HCT116 (cell line): ENCODE data around the gene ASB6.

Experiments used
- ATF3 ChIP-seq: IDR thresholded peaks from 2 replicates; pipeline ENCODE4 v1.6.1; 2012
- CEBPB ChIP-seq: IDR thresholded peaks from 2 replicates; pipeline ENCODE4 v1.6.1; 2012; ENCODE audit warnings: low read depth
- CTCF ChIP-seq, 3 experiments: fragments of 200-600 bp in 1 of 3; sonication (generic) in 1 of 3; IDR thresholded peaks in 2 of 3; conservative IDR thresholded peaks in 1 of 3; 2 replicates each; pipeline ENCODE4 v1.5.1; 2012 to 2017; ENCODE audit warnings: low read depth in 2 of 3, low read length in 2 of 3, antibody characterized with exemption in 1 of 3, borderline replicate concordance in 1 of 3, control low read depth in 1 of 3, mild to moderate bottlenecking in 1 of 3, mixed read lengths in 1 of 3, mixed run types in 1 of 3, moderate library complexity in 1 of 3; ENCODE audit not compliant: insufficient read depth in 1 of 3
- ELF1 ChIP-seq: IDR thresholded peaks from 2 replicates; pipeline ENCODE4 v1.6.1; 2012; ENCODE audit warnings: low read depth, borderline replicate concordance
- EZH2 ChIP-seq: fragments of 200-600 bp; sonication (generic); IDR thresholded peaks from 2 replicates; pipeline ENCODE4 v1.6.1; 2017; ENCODE audit warnings: antibody characterized with exemption, mixed run types
- EZH2phosphoT487 ChIP-seq: fragments of 200-600 bp; IDR thresholded peaks from 2 replicates; pipeline ENCODE4 v1.6.1; 2018; ENCODE audit warnings: antibody characterized with exemption, borderline replicate concordance
- MAX ChIP-seq: IDR thresholded peaks from 2 replicates; pipeline ENCODE4 v1.6.1; 2012
- POLR2A ChIP-seq: IDR thresholded peaks from 2 replicates; pipeline ENCODE4 v1.7.0; 2011; ENCODE audit warnings: borderline replicate concordance; ENCODE audit not compliant: insufficient read depth, insufficient read length; ENCODE audit errors: extremely low read depth
- POLR2AphosphoS5 ChIP-seq: IDR thresholded peaks from 2 replicates; pipeline ENCODE4 v1.6.1; 2011; ENCODE audit warnings: mild to moderate bottlenecking, low read depth, low read length, moderate library complexity
- RAD21 ChIP-seq: IDR thresholded peaks from 2 replicates; pipeline ENCODE4 v1.6.1; 2012; ENCODE audit warnings: low read depth, mild to moderate bottlenecking
- REST ChIP-seq: IDR thresholded peaks from 2 replicates; pipeline ENCODE4 v1.6.1; 2012; ENCODE audit warnings: low read depth
- SIN3A ChIP-seq: IDR thresholded peaks from 2 replicates; pipeline ENCODE4 v1.6.1; 2012; ENCODE audit warnings: low read depth
- SP1 ChIP-seq: IDR thresholded peaks from 2 replicates; pipeline ENCODE4 v1.6.1; 2012; ENCODE audit warnings: low read depth
- YY1 ChIP-seq: IDR thresholded peaks from 2 replicates; pipeline ENCODE4 v1.6.1; 2011; ENCODE audit warnings: low read length, low read depth, moderate library complexity, mild to moderate bottlenecking; ENCODE audit not compliant: insufficient replicate concordance; ENCODE audit errors: extremely low read depth

- no peak for TF ChIP-seq EZH2
- TF ChIP-seq CTCF (IDR thresholded peaks at IDR 0.05 in 2 of 3, conservative IDR thresholded peaks at IDR 0.05 in 1 of 3; ENCODE audit: borderline replicate concordance in 1 of 3, insufficient read depth in 1 of 3, low read depth in 2 of 3, low read length in 2 of 3), result no peak
- no peak for TF ChIP-seq SIN3A
- no peak for TF ChIP-seq POLR2A
- no peak for TF ChIP-seq YY1
- TF ChIP-seq RAD21, result no peak
- TF ChIP-seq MAX, result no peak
- no peak for TF ChIP-seq CEBPB
- TF ChIP-seq ELF1, result no peak
- TF ChIP-seq ATF3, result no peak
- no peak for TF ChIP-seq SP1
- no peak for TF ChIP-seq POLR2AphosphoS5
- TF ChIP-seq REST, result no peak
- TF ChIP-seq EZH2phosphoT487, result no peak
Observed at GRCh38 chr9:129671065-129671464, 29.1 kb upstream of the ASB6 start.
